Measurements from ENCODE around the gene TBC1D3B.
A peak's percentile ranks its signal among the peaks of the same experiment; 100 is the strongest.

Gene TBC1D3B

DNA sequence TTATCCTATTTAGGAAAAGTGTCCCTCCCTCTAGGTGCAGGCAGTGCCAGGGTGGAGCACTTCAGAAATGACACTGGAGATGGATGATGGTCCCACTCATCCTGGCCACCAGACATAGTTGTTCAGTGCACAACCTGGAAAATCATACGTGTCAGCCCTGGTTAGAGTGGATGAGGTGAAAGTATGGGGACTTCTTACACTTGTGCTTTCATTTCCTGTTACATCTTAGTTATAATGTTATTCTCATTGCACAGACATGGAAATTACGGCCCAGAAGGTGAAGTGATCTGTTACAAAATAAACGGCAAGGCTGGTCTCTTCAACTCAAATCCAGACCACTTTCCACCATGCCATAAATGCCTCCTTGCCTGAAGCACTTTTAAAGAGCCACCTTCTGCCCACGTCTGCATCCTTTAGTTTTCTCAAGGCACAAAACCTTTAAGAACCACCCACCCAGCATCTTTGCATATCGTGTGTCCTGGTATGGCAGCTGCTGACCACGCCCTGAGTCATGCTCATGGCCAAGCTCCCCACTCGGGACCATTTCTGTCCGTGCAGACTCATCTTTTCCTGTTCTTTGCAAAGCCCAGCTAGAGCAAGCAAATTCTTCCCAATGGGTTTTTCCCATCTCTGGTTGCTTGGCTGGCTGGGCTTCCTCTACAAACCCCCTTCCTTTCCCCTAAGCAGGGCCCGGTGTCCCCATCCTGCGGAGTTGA lies 22.4 kb downstream of the TBC1D3B start:
- TF ChIP-seq, protein P1, sequence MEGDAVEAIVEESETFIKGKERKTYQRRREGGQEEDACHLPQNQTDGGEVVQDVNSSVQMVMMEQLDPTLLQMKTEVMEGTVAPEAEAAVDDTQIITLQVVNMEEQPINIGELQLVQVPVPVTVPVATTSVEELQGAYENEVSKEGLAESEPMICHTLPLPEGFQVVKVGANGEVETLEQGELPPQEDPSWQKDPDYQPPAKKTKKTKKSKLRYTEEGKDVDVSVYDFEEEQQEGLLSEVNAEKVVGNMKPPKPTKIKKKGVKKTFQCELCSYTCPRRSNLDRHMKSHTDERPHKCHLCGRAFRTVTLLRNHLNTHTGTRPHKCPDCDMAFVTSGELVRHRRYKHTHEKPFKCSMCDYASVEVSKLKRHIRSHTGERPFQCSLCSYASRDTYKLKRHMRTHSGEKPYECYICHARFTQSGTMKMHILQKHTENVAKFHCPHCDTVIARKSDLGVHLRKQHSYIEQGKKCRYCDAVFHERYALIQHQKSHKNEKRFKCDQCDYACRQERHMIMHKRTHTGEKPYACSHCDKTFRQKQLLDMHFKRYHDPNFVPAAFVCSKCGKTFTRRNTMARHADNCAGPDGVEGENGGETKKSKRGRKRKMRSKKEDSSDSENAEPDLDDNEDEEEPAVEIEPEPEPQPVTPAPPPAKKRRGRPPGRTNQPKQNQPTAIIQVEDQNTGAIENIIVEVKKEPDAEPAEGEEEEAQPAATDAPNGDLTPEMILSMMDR (IDR thresholded peaks at IDR 0.05): no peak

- TF ChIP-seq, protein P1 (IDR thresholded peaks at IDR 0.05): no peak
Observed at GRCh38 chr17:36152639-36153120, 23.8 kb downstream of the TBC1D3B start.

DNA sequence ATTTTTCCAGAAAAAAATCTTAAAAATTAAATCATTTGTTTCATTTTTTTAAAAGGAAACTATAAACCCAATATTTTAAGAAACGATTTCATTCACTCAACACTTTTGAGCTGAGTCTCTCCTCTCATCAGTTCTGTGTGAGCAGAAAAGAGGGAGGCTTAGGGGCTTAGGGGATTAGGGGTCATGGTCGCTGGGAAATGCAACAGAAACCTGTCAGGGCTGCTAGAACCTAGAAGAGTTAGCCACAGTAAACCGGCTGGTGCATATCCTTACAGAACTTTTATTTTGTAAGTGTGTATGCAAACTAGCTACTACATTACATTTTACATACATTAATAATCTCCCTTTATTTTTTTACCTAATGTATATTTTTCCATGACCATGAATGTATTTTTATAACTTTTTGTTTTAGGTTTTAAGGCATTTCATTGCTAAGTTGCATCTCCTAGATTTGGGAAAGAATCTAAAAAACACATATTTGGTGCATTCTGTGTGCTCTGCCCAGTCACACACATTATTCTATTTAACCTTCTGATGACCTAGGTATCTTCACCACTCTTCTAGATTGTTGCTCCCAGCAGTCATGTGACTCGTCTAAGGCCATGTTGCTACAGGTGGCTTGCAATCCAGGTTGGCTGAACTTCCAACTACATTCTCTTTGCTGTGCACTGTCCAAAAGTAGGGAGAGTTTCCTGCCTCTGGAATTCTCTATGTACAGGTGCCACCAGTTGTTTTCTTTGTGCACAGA lies 24.4 kb downstream of the TBC1D3B start:
- TF ChIP-seq, protein P1 (IDR thresholded peaks at IDR 0.05): no peak

- TF ChIP-seq, protein P1 (IDR thresholded peaks at IDR 0.05): no peak
Observed at GRCh38 chr17:36149296-36149820, 27.1 kb downstream of the TBC1D3B start.

- TF ChIP-seq, protein P1 (IDR thresholded peaks at IDR 0.05): peak; percentile 99
Observed at GRCh38 chr17:36148559-36149295, 27.7 kb downstream of the TBC1D3B start.

DNA sequence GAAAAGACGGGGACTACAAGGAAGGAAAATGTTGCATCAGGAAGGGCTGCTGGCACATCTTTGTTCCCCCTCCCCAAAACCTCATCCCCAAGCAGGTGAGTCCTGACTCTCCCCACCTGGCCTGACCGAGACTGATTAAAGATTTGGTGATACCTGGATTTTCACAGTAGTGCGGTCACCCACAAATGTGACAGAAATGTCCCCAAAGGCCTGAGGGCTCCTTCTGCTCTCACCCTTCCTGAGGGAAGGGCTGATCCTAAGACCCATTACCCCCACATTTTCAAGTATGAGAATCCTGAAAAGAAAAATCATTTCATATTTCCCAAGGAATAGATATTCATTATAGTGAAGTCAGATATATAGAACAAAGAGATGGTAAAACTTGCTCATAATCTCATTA lies 28.8 kb downstream of the TBC1D3B start:
- TF ChIP-seq, protein P1 (IDR thresholded peaks at IDR 0.05): no peak

All from LNCAP (cell line).